ENCODE results near the gene UBQLN4.

The UBQLN4 gene

GRCh38 chr1:156081180-156081916 is 27.8 kb upstream of the UBQLN4 start:
- no peaks in the 10 kb centered on the region for H3K36me3 ChIP-seq (ENCODE audit: control insufficient read depth, insufficient read depth, low read length)
- H3K4me3 ChIP-seq (ENCODE audit: insufficient read depth, low read depth, low read length, poor library complexity, severe bottlenecking), result peak overlapping the region; percentile 95
- peaks cover 11% of the 10 kb centered on the region for H3K4me1 ChIP-seq (ENCODE audit: control insufficient read depth, insufficient read depth, low read length, poor library complexity, severe bottlenecking)
- no peak overlapping the region for H3K27ac ChIP-seq (ENCODE audit: insufficient read depth, low read length, poor library complexity, severe bottlenecking)
- H3K27me3 ChIP-seq (replicated peaks; ENCODE audit: control insufficient read depth, insufficient read depth, low read length, poor library complexity, severe bottlenecking), result peaks cover 4% of the 10 kb centered on the region
- DNase-seq, result no peak
- no peaks in the 10 kb centered on the region for H3K9me3 ChIP-seq (ENCODE audit: control insufficient read depth, low read length)

DNA sequence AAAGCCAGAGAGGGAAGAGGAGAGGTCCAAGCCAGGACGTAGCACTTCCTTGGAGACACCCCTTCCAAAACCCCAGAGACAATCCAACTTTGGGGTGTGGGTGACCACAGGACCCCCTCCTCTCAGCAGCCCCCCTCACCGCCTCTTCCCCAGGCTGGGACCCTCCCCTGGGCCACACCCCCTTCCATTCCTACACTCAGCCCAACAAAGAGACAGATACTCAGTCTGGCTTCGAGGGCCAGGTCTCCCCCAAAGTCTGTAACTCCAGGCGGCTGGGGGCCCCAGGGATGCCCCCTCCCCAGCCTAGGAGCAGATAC is 27.2 kb upstream of the UBQLN4 start:
- Histone ChIP-seq H3K27ac (ENCODE audit: insufficient read depth, low read length, poor library complexity, severe bottlenecking) (no peak overlapping the region), H3K9me3 (ENCODE audit: control insufficient read depth, low read length) (no peaks in the 10 kb centered on the region), H3K4me1 (ENCODE audit: control insufficient read depth, insufficient read depth, low read length, poor library complexity, severe bottlenecking) (peaks cover 11% of the 10 kb centered on the region), H3K4me3 (ENCODE audit: insufficient read depth, low read depth, low read length, poor library complexity, severe bottlenecking) (no peak overlapping the region), H3K27me3 (replicated peaks; ENCODE audit: control insufficient read depth, insufficient read depth, low read length, poor library complexity, severe bottlenecking) (peaks cover 4% of the 10 kb centered on the region), H3K36me3 (ENCODE audit: control insufficient read depth, insufficient read depth, low read length) (no peaks in the 10 kb centered on the region)
- no peak for DNase-seq

DNA sequence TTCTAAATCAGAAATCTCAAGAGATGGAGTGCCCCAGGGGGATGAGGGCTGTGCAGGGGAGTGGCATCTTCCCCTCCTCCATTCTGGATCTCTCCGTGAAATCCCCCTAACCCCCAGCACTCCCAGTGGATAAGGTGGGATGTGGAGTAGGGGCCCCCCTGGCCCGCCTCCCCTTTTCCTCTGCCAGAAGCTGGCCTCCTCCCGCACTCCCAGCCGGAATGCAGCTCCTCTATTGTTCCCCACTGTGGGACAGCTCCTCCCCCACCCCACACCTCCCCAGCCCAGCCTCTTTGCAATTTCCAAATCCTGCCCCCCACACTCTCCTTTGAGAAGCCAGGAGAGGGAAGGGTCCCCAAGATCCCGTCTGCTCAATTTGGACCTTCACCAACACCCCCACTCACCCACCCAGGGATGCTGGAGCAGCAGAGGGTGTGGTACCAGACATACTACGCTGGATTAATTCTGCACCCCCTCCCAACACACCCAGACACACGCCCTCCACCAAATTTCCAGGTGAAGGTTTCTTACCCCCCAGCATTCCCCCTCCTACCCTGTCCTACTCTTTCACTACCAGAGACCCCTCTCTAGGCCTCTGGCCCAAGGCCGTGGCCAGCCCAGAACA is 26.8 kb upstream of the UBQLN4 start:
- Histone ChIP-seq H3K4me1 (ENCODE audit: control insufficient read depth, insufficient read depth, low read length, poor library complexity, severe bottlenecking) (peaks cover 11% of the 10 kb centered on the region), H3K4me3 (ENCODE audit: insufficient read depth, low read depth, low read length, poor library complexity, severe bottlenecking) (no peak overlapping the region), H3K36me3 (ENCODE audit: control insufficient read depth, insufficient read depth, low read length) (no peaks in the 10 kb centered on the region), H3K9me3 (ENCODE audit: control insufficient read depth, low read length) (no peaks in the 10 kb centered on the region), H3K27me3 (replicated peaks; ENCODE audit: control insufficient read depth, insufficient read depth, low read length, poor library complexity, severe bottlenecking) (peaks cover 4% of the 10 kb centered on the region), H3K27ac (ENCODE audit: insufficient read depth, low read length, poor library complexity, severe bottlenecking) (no peak overlapping the region)
- DNase-seq, result no peak

GRCh38 chr1:156079762-156080161 is 26.2 kb upstream of the UBQLN4 start:
- no peaks in the 10 kb centered on the region for H3K36me3 ChIP-seq (ENCODE audit: control insufficient read depth, insufficient read depth, low read length)
- H3K4me3 ChIP-seq (ENCODE audit: insufficient read depth, low read depth, low read length, poor library complexity, severe bottlenecking), result no peak overlapping the region
- H3K4me1 ChIP-seq (ENCODE audit: control insufficient read depth, insufficient read depth, low read length, poor library complexity, severe bottlenecking), result peaks cover 11% of the 10 kb centered on the region
- no peak for DNase-seq
- H3K27ac ChIP-seq (ENCODE audit: insufficient read depth, low read length, poor library complexity, severe bottlenecking), result no peak overlapping the region
- no peaks in the 10 kb centered on the region for H3K9me3 ChIP-seq (ENCODE audit: control insufficient read depth, low read length)
- peaks cover under 1% of the 10 kb centered on the region for H3K27me3 ChIP-seq (replicated peaks; ENCODE audit: control insufficient read depth, insufficient read depth, low read length, poor library complexity, severe bottlenecking)

- no peak for DNase-seq
Observed at GRCh38 chr1:156078728-156079127, 25.1 kb upstream of the UBQLN4 start.

GRCh38 chr1:156077430-156077760 is 23.8 kb upstream of the UBQLN4 start:
- no peaks in the 10 kb centered on the region for H3K36me3 ChIP-seq (ENCODE audit: control insufficient read depth, insufficient read depth, low read length)
- peaks cover 4% of the 10 kb centered on the region for H3K4me1 ChIP-seq (ENCODE audit: control insufficient read depth, insufficient read depth, low read length, poor library complexity, severe bottlenecking)
- no peak overlapping the region for H3K27ac ChIP-seq (ENCODE audit: insufficient read depth, low read length, poor library complexity, severe bottlenecking)
- DNase-seq, result no peak
- no peak overlapping the region for H3K4me3 ChIP-seq (ENCODE audit: insufficient read depth, low read depth, low read length, poor library complexity, severe bottlenecking)
- no peaks in the 10 kb centered on the region for H3K27me3 ChIP-seq (replicated peaks; ENCODE audit: control insufficient read depth, insufficient read depth, low read length, poor library complexity, severe bottlenecking)
- no peaks in the 10 kb centered on the region for H3K9me3 ChIP-seq (ENCODE audit: control insufficient read depth, low read length)

More at GRCh38 chr1:156078728-156079127, 25.1 kb upstream of the UBQLN4 start:
- H3K36me3 ChIP-seq (ENCODE audit: control insufficient read depth, insufficient read depth, low read length), result no peaks in the 10 kb centered on the region
- no peak overlapping the region for H3K4me3 ChIP-seq (ENCODE audit: insufficient read depth, low read depth, low read length, poor library complexity, severe bottlenecking)
- H3K9me3 ChIP-seq (ENCODE audit: control insufficient read depth, low read length), result no peaks in the 10 kb centered on the region
- peaks cover 11% of the 10 kb centered on the region for H3K4me1 ChIP-seq (ENCODE audit: control insufficient read depth, insufficient read depth, low read length, poor library complexity, severe bottlenecking)
- H3K27ac ChIP-seq (ENCODE audit: insufficient read depth, low read length, poor library complexity, severe bottlenecking), result no peak overlapping the region
- no peaks in the 10 kb centered on the region for H3K27me3 ChIP-seq (replicated peaks; ENCODE audit: control insufficient read depth, insufficient read depth, low read length, poor library complexity, severe bottlenecking)

- H3K27me3 ChIP-seq (replicated peaks; ENCODE audit: control insufficient read depth, insufficient read depth, low read length, poor library complexity, severe bottlenecking), result no peaks in the 10 kb centered on the region
- no peak for DNase-seq
- H3K36me3 ChIP-seq (ENCODE audit: control insufficient read depth, insufficient read depth, low read length), result no peaks in the 10 kb centered on the region
- H3K27ac ChIP-seq (ENCODE audit: insufficient read depth, low read length, poor library complexity, severe bottlenecking), result no peak overlapping the region
- no peak overlapping the region for H3K4me3 ChIP-seq (ENCODE audit: insufficient read depth, low read depth, low read length, poor library complexity, severe bottlenecking)
- peaks cover 2% of the 10 kb centered on the region for H3K4me1 ChIP-seq (ENCODE audit: control insufficient read depth, insufficient read depth, low read length, poor library complexity, severe bottlenecking)
- H3K9me3 ChIP-seq (ENCODE audit: control insufficient read depth, low read length), result no peaks in the 10 kb centered on the region
Observed at GRCh38 chr1:156076609-156077429, 23.2 kb upstream of the UBQLN4 start.

DNA sequence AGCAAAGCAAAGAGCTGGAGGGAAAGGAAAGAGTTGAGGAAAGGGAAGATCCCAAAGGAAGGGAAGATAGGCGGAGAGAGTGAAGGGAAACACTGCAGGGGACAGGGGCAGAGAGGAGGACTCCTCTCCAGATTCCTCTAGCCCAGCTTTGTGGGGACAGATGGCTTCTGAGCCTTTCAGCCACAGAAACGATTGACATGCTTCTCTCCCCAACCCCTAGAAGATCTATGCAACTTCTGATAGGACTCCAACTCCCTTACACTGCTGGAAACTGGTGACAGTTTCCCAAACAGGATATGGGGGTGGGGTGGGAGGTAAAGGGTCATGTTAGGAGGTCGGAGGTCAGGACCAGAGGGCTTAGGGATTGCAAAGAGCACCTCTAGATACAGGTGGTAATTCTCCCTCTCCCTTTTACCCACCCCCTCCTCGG is 22.2 kb upstream of the UBQLN4 start:
- Histone ChIP-seq H3K27me3 (replicated peaks; ENCODE audit: control insufficient read depth, insufficient read depth, low read length, poor library complexity, severe bottlenecking) (no peaks in the 10 kb centered on the region), H3K27ac (ENCODE audit: insufficient read depth, low read length, poor library complexity, severe bottlenecking) (no peak overlapping the region), H3K9me3 (ENCODE audit: control insufficient read depth, low read length) (no peaks in the 10 kb centered on the region), H3K4me3 (ENCODE audit: insufficient read depth, low read depth, low read length, poor library complexity, severe bottlenecking) (no peak overlapping the region), H3K4me1 (ENCODE audit: control insufficient read depth, insufficient read depth, low read length, poor library complexity, severe bottlenecking) (no peaks in the 10 kb centered on the region), H3K36me3 (ENCODE audit: control insufficient read depth, insufficient read depth, low read length) (no peaks in the 10 kb centered on the region)
- no peak for DNase-seq

DNA sequence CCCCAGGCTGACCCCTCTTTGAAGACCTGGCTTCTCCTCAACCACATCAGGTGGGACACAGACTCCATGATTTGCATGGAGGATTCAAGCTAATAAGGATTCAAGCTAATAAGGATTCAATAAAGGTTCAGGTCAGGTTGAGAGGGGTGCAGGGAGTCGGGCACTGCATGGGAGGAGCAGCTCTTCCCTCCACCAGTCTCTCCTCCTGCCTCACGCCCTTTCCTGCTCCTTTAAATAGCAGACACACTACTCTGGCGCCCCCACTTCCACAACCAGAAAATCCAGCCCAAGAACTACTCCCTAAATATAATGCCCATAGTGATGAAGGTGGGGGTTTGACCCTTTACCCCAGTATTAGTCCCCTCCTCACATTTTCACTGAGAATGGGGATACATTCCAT is 21.6 kb upstream of the UBQLN4 start:
- DNase-seq, result no peak
- H3K9me3 ChIP-seq (ENCODE audit: control insufficient read depth, low read length), result no peaks in the 10 kb centered on the region
- H3K4me1 ChIP-seq (ENCODE audit: control insufficient read depth, insufficient read depth, low read length, poor library complexity, severe bottlenecking), result no peaks in the 10 kb centered on the region
- no peaks in the 10 kb centered on the region for H3K27me3 ChIP-seq (replicated peaks; ENCODE audit: control insufficient read depth, insufficient read depth, low read length, poor library complexity, severe bottlenecking)
- no peak overlapping the region for H3K4me3 ChIP-seq (ENCODE audit: insufficient read depth, low read depth, low read length, poor library complexity, severe bottlenecking)
- no peak overlapping the region for H3K27ac ChIP-seq (ENCODE audit: insufficient read depth, low read length, poor library complexity, severe bottlenecking)
- H3K36me3 ChIP-seq (ENCODE audit: control insufficient read depth, insufficient read depth, low read length), result no peaks in the 10 kb centered on the region

DNA sequence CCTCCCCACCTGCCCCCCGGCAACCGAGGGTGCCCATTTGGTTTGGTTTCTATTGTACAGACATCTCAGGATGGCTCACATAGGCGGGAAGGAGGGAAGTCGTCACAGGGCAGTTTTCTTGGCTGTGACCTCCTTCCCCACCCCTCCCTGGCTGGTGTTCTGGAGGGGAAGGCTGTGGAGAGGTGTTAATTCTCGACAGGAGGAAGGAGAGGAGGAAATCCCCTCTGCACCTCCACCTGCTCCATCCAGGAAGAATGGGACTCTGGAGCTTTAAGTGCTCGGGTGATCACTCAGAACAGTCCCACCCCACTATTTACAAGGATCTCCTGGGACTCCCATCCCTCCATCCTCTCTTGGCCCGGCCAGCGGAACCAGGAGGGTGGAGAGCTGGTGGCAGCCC is 21.1 kb upstream of the UBQLN4 start:
- Histone ChIP-seq H3K9me3 (ENCODE audit: control insufficient read depth, low read length) (no peaks in the 10 kb centered on the region), H3K4me3 (ENCODE audit: insufficient read depth, low read depth, low read length, poor library complexity, severe bottlenecking) (no peak overlapping the region), H3K27me3 (replicated peaks; ENCODE audit: control insufficient read depth, insufficient read depth, low read length, poor library complexity, severe bottlenecking) (no peaks in the 10 kb centered on the region), H3K4me1 (ENCODE audit: control insufficient read depth, insufficient read depth, low read length, poor library complexity, severe bottlenecking) (no peaks in the 10 kb centered on the region), H3K36me3 (ENCODE audit: control insufficient read depth, insufficient read depth, low read length) (no peaks in the 10 kb centered on the region), H3K27ac (ENCODE audit: insufficient read depth, low read length, poor library complexity, severe bottlenecking) (no peak overlapping the region)
- DNase-seq, result no peak
